CD4-positive, CD25-positive, alpha-beta regulatory T cell (primary cell): ENCODE measurements around the gene HOXB7. TPM values are rescaled to one million over a fixed set of nuclear protein-coding genes. Genes with fewer than 3 reads are reported as not detected.

Experiments
- ATAC-seq, 2 donors: fragments of 150-1000 bp; cut with Tn5 transposase; one replicate each; pipeline ENCODE4 v1.10.0; 2021; ENCODE audit warnings: low read depth in 2 of 2, moderate number of reproducible peaks in 2 of 2, moderate library complexity in 1 of 2
- DNase-seq, 3 donors: peaks; one replicate each; pipeline versions ENCODE4 v3.0.0 to v3.0.0-alpha.2; 2012 to 2022; ENCODE audit warnings: mixed read lengths in 1 of 3
- H3K27ac ChIP-seq: one replicate; pipeline ENCODE4 v1.7.0; 2013; ENCODE audit warnings: mild to moderate bottlenecking, low read length; ENCODE audit not compliant: insufficient read depth, poor library complexity, severe bottlenecking
- H3K27me3 ChIP-seq: one replicate; pipeline ENCODE4 v1.7.0; 2013; ENCODE audit warnings: low read length; ENCODE audit not compliant: control insufficient read depth, insufficient read depth
- H3K36me3 ChIP-seq: one replicate; pipeline ENCODE4 v1.7.0; 2013; ENCODE audit warnings: mild to moderate bottlenecking, low read length, moderate library complexity; ENCODE audit not compliant: control insufficient read depth, insufficient read depth
- H3K4me1 ChIP-seq: 2 replicates; pipeline ENCODE4 v1.7.0; 2013; ENCODE audit warnings: mild to moderate bottlenecking, low read length; ENCODE audit not compliant: insufficient read depth, control insufficient read depth, poor library complexity, severe bottlenecking
- H3K4me3 ChIP-seq: one replicate; pipeline ENCODE4 v1.7.0; 2013; ENCODE audit warnings: low read depth, mild to moderate bottlenecking, low read length, moderate library complexity
- H3K9me3 ChIP-seq, 2 experiments: 1 replicate in 1 of 2; 2 replicates in 1 of 2; pipeline ENCODE4 v1.7.0; 2013; ENCODE audit warnings: low read length in 2 of 2, mild to moderate bottlenecking in 1 of 2, moderate library complexity in 1 of 2; ENCODE audit not compliant: control insufficient read depth in 2 of 2
- H3K27ac Mint-ChIP-seq, 3 donors: one replicate each; pipeline ENCODE4 v1.8.0; 2020 to 2022; ENCODE audit warnings: mild to moderate bottlenecking in 3 of 3, mixed read lengths in 3 of 3, moderate library complexity in 2 of 3
- H3K27me3 Mint-ChIP-seq: one replicate; pipeline ENCODE4 v1.8.0; 2022; ENCODE audit warnings: mild to moderate bottlenecking, mixed read lengths
- H3K36me3 Mint-ChIP-seq: one replicate; pipeline ENCODE4 v1.8.0; 2020; ENCODE audit warnings: mixed read lengths
- H3K4me1 Mint-ChIP-seq, 4 donors: one replicate each; pipeline ENCODE4 v1.8.0; 2020 to 2022; ENCODE audit warnings: mixed read lengths in 4 of 4, mild to moderate bottlenecking in 1 of 4
- H3K4me3 Mint-ChIP-seq, 4 donors: one replicate each; pipeline ENCODE4 v1.8.0; 2020 to 2022; ENCODE audit warnings: mild to moderate bottlenecking in 4 of 4, mixed read lengths in 4 of 4, moderate library complexity in 3 of 4
- H3K9me3 Mint-ChIP-seq, 7 donors: one replicate each; pipeline ENCODE4 v1.8.0; 2020 to 2022; ENCODE audit warnings: mixed read lengths in 7 of 7, mild to moderate bottlenecking in 3 of 7, moderate library complexity in 2 of 7
- polyA plus RNA-seq, 4 donors: library from polyadenylated mRNA; unstranded; fragments of 300-500 nt; fragmentation: Illumina TruSeq; gene quantifications; one replicate each; pipeline ENCODE4 v1.2.3, GENCODE V29; 2021
- total RNA-seq: library from RNA; stranded (reverse); gene quantifications from one replicate; pipeline ENCODE4 v1.2.3, GENCODE V29; 2022

HOXB7 gene
- total RNA-seq (2.1 TPM), polyA plus RNA-seq (1 to 10 TPM in 3 of 4 donors, under 1 TPM in 1; 0.77 to 7.2 (median 2.1) TPM)

DNA sequence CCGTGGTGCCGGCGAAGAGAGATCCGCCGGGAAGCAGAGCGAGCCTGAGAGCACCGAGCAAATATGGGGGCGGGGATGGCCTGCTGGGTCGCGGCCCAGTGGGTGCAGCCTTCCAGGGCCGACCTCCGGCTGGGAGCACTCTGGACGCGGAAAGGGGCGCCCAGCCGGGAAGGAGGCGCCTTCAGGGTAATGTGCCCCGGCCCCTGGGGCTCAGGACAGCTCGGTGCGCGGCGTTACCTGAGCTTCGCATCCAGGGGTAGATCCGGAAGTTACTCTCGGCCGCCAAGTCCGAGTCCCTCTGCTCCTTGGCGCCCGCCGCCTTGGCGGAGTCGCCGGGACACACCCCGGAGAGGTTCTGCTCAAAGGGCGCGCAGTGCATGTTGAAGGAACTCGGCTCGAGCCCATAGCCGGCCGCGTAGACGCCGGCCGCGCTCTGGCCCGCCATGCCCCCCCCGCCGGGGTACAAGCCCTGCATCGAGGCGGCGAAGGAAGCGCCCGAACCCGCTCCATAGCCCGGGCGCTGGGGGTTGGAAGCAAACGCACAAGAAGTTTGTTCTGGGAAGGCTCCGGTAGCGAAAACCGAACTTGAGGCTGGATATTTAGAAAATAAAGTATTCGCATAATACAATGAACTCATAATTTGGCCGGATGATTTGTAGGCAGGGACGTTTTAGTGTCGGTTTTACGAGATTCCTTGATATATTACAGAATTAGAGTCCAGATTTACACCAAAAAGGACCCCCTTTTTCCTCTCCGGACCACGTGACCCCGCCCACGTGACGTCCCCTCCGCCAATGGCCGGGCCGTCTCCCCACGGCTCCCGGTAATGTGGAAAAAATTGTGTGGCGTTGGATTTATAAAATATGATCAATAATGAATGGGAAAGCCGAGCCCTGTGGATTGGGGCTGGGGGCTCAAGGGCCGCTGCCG, at the start of gene HOXB7:
Gene HOXB7, minus strand, starts transcription at position 736 of the 930 bp plus-strand sequence. Its CDS starts 99 bp downstream, at position 637.
- no peak within 1 kb of the TSS for H3K27ac ChIP-seq
- H3K36me3 Mint-ChIP-seq: no peaks in the 10 kb centered on the region
- H3K4me1 Mint-ChIP-seq: peaks cover 0 to 50% (median 33%) of the 10 kb centered on the region in 4 donors
- H3K36me3 ChIP-seq: no peaks in the 10 kb centered on the region
- H3K9me3 ChIP-seq: no peaks in the 10 kb centered on the region
- H3K4me3 ChIP-seq: peak within 1 kb of the TSS; percentile 90
- H3K27ac Mint-ChIP-seq: peak within 1 kb of the TSS in 2 of 3 donors; percentile 83 to 84
- H3K27me3 Mint-ChIP-seq: peaks cover 87% of the 10 kb centered on the region
- peaks cover 20% of the 10 kb centered on the region for H3K27me3 ChIP-seq
- H3K9me3 Mint-ChIP-seq: peaks cover 0 to 6% (median 0%) of the 10 kb centered on the region in 7 donors
- H3K4me1 ChIP-seq: peaks cover 58% of the 10 kb centered on the region
- ATAC-seq: peak; percentile 18 to 37
- DNase-seq: peak; percentile 53 to 63 (median 58)
- H3K4me3 Mint-ChIP-seq: peak within 1 kb of the TSS; percentile 88 to 97 (median 92)

GRCh38 chr17:48655913-48656312, 45.1 kb upstream of the HOXB7 start:
- Mint-ChIP-seq H3K27ac (peak overlapping the region in 1 of 3 donors; percentile 20), H3K27me3 (peaks cover 56% of the 10 kb centered on the region), H3K36me3 (no peaks in the 10 kb centered on the region), H3K9me3 (no peaks in the 10 kb centered on the region), H3K4me1 (peaks cover 6 to 9% (median 7%) of the 10 kb centered on the region in 4 donors), H3K4me3 (no peak overlapping the region)
- Histone ChIP-seq H3K27me3 (peaks cover 4% of the 10 kb centered on the region), H3K4me1 (no peaks in the 10 kb centered on the region), H3K27ac (no peak overlapping the region), H3K4me3 (no peak overlapping the region), H3K9me3 (no peaks in the 10 kb centered on the region), H3K36me3 (no peaks in the 10 kb centered on the region)
- DNase-seq (no peak), ATAC-seq (no peak)

- peaks cover 19% of the 10 kb centered on the region for H3K27me3 ChIP-seq
- DNase-seq (no peak), ATAC-seq (no peak)
- no peaks in the 10 kb centered on the region for H3K36me3 ChIP-seq
- Mint-ChIP-seq H3K9me3 (peaks cover 0 to 2% (median 0%) of the 10 kb centered on the region in 7 donors), H3K27me3 (peaks cover 70% of the 10 kb centered on the region), H3K4me1 (peaks cover 8 to 34% (median 16%) of the 10 kb centered on the region in 4 donors), H3K27ac (no peak overlapping the region), H3K36me3 (no peaks in the 10 kb centered on the region), H3K4me3 (no peak overlapping the region)
- H3K4me3 ChIP-seq: no peak overlapping the region
- no peaks in the 10 kb centered on the region for H3K9me3 ChIP-seq
- no peak overlapping the region for H3K27ac ChIP-seq
- peaks cover 18% of the 10 kb centered on the region for H3K4me1 ChIP-seq
Measured at GRCh38 chr17:48649741-48650140, 38.9 kb upstream of the HOXB7 start.

DNA sequence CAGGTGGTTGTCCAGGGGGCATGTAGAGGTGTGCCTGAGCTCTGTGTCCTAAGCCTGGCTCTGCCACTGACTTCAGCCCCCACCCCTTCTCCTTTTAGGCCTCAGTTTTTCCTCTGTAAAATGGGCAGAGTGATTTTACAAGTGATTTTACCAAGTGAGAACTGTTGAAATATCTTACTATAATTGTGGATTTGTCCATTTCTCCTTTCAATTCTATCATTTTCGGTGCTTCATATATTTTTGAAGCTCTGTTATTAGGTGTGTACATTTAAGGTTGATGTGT, 37.1 kb upstream of the HOXB7 start:
- Histone ChIP-seq H3K4me1 (peaks cover 18% of the 10 kb centered on the region), H3K9me3 (no peaks in the 10 kb centered on the region), H3K27me3 (peaks cover 35% of the 10 kb centered on the region), H3K36me3 (no peaks in the 10 kb centered on the region), H3K4me3 (no peak overlapping the region), H3K27ac (no peak overlapping the region)
- Mint-ChIP-seq H3K36me3 (no peaks in the 10 kb centered on the region), H3K27ac (no peak overlapping the region), H3K4me3 (peak overlapping the region; percentile 46 to 93 (median 79)), H3K4me1 (peaks cover 8 to 42% (median 16%) of the 10 kb centered on the region in 4 donors), H3K9me3 (peaks cover 0 to 2% (median 0%) of the 10 kb centered on the region in 7 donors), H3K27me3 (peaks cover 79% of the 10 kb centered on the region)
- ATAC-seq (no peak), DNase-seq (no peak)

GRCh38 chr17:48647103-48647962, 36.5 kb upstream of the HOXB7 start:
- H3K27ac Mint-ChIP-seq: no peak overlapping the region
- no peak overlapping the region for H3K27ac ChIP-seq
- no peaks in the 10 kb centered on the region for H3K36me3 ChIP-seq
- H3K4me3 Mint-ChIP-seq: peak overlapping the region; percentile 46 to 93 (median 89)
- H3K4me1 Mint-ChIP-seq: peaks cover 5 to 39% (median 16%) of the 10 kb centered on the region in 4 donors
- ATAC-seq: no peak
- peaks cover 0 to 2% (median 0%) of the 10 kb centered on the region in 7 donors for H3K9me3 Mint-ChIP-seq
- peaks cover 20% of the 10 kb centered on the region for H3K4me1 ChIP-seq
- H3K36me3 Mint-ChIP-seq: no peaks in the 10 kb centered on the region
- H3K27me3 ChIP-seq: peaks cover 36% of the 10 kb centered on the region
- peak overlapping the region; percentile 80 for H3K4me3 ChIP-seq
- peaks cover 81% of the 10 kb centered on the region for H3K27me3 Mint-ChIP-seq
- no peak for DNase-seq
- no peaks in the 10 kb centered on the region for H3K9me3 ChIP-seq

- peaks cover 36% of the 10 kb centered on the region for H3K27me3 ChIP-seq
- peaks cover 29% of the 10 kb centered on the region for H3K4me1 ChIP-seq
- no peaks in the 10 kb centered on the region for H3K36me3 Mint-ChIP-seq
Measured at GRCh38 chr17:48646183-48647102, 35.6 kb upstream of the HOXB7 start.

More at GRCh38 chr17:48646183-48647102, 35.6 kb upstream of the HOXB7 start:
- peaks cover 0 to 2% (median 0%) of the 10 kb centered on the region in 7 donors for H3K9me3 Mint-ChIP-seq
- no peak overlapping the region for H3K4me3 ChIP-seq
- peaks cover 84% of the 10 kb centered on the region for H3K27me3 Mint-ChIP-seq
- peak; percentile 57 to 60 for ATAC-seq
- H3K27ac Mint-ChIP-seq: no peak overlapping the region
- no peak overlapping the region for H3K27ac ChIP-seq
- no peaks in the 10 kb centered on the region for H3K9me3 ChIP-seq
- H3K4me1 Mint-ChIP-seq: peaks cover 0 to 38% (median 18%) of the 10 kb centered on the region in 4 donors
- peak overlapping the region; percentile 69 to 93 (median 89) for H3K4me3 Mint-ChIP-seq
- DNase-seq: peak in 1 of 3 donors; percentile 30
- no peaks in the 10 kb centered on the region for H3K36me3 ChIP-seq
